Measurements from ENCODE around the gene CDS2.

DNA sequence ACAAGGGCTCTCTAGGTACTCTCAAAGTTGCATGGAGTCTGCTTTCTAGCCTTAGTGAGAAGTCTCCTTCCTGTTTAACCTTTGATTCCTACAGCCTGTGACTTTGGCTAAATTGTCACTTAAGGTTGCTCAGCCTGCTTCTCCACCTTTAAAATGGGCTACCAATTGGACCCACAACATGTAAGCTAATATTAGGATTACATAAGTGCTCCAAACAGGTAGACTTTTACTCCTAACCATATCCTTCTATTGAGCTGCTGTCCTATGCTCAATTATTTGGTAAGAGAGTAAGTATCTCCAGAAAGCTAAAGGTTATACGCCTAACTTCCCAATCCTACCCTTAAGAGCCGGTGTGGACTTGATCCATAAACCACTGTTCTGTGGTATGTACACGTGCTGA, 9.9 kb upstream of the CDS2 start:
- TF ChIP-seq, protein P1, sequence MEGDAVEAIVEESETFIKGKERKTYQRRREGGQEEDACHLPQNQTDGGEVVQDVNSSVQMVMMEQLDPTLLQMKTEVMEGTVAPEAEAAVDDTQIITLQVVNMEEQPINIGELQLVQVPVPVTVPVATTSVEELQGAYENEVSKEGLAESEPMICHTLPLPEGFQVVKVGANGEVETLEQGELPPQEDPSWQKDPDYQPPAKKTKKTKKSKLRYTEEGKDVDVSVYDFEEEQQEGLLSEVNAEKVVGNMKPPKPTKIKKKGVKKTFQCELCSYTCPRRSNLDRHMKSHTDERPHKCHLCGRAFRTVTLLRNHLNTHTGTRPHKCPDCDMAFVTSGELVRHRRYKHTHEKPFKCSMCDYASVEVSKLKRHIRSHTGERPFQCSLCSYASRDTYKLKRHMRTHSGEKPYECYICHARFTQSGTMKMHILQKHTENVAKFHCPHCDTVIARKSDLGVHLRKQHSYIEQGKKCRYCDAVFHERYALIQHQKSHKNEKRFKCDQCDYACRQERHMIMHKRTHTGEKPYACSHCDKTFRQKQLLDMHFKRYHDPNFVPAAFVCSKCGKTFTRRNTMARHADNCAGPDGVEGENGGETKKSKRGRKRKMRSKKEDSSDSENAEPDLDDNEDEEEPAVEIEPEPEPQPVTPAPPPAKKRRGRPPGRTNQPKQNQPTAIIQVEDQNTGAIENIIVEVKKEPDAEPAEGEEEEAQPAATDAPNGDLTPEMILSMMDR (IDR thresholded peaks at IDR 0.05) = no peak
- TF ChIP-seq POLR2A (IDR thresholded peaks at IDR 0.05) = no peak

All from prostate gland (tissue), 2 donors.